Spleen (tissue), 11 donors: ENCODE results near the gene TRIM41. TPM values are rescaled to one million over a fixed set of nuclear protein-coding genes. Genes with fewer than 3 reads are reported as not detected.

Experiments used
- DNase-seq: peaks from one replicate; pipeline ENCODE4 v3.0.0-alpha.2; 2020
- H3K27ac ChIP-seq, 8 donors: fragments of 200-600 bp; sonication (generic) in 7 of 8; 1 replicate in 4 of 8; 2 replicates in 4 of 8; pipeline versions ENCODE4 v1.5.0 to v1.8.0; 2016 to 2021; ENCODE audit warnings: inconsistent platforms in 4 of 8, mild to moderate bottlenecking in 4 of 8, moderate library complexity in 1 of 8
- H3K27me3 ChIP-seq, 7 donors: fragments of 200-600 bp; sonication (generic) in 6 of 7; replicated peaks in 1 of 7; 1 replicate in 4 of 7; 2 replicates in 3 of 7; pipeline versions ENCODE4 v1.5.0 to v1.8.0; 2016 to 2021; ENCODE audit warnings: inconsistent platforms in 3 of 7, mild to moderate bottlenecking in 1 of 7
- H3K36me3 ChIP-seq, 6 donors: fragments of 200-600 bp; sonication (generic) in 5 of 6; 1 replicate in 4 of 6; 2 replicates in 2 of 6; pipeline versions ENCODE4 v1.5.0 to v1.8.0; 2016 to 2021; ENCODE audit warnings: inconsistent platforms in 2 of 6
- H3K4me1 ChIP-seq, 6 donors: fragments of 200-600 bp; sonication (generic) in 5 of 6; 1 replicate in 3 of 6; 2 replicates in 3 of 6; pipeline versions ENCODE4 v1.5.0 to v1.8.0; 2016 to 2021; ENCODE audit warnings: inconsistent platforms in 3 of 6
- H3K4me3 ChIP-seq, 8 donors: fragments of 200-600 bp; sonication (generic) in 7 of 8; 1 replicate in 4 of 8; 2 replicates in 4 of 8; pipeline versions ENCODE4 v1.5.0 to v1.8.0; 2016 to 2021; ENCODE audit warnings: inconsistent platforms in 4 of 8, mild to moderate bottlenecking in 4 of 8, moderate library complexity in 2 of 8
- H3K9me3 ChIP-seq, 8 donors: fragments of 200-600 bp; sonication (generic) in 7 of 8; 1 replicate in 4 of 8; 2 replicates in 4 of 8; pipeline versions ENCODE4 v1.5.0 to v1.8.0; 2016 to 2021; ENCODE audit warnings: inconsistent platforms in 4 of 8
- CTCF ChIP-seq, 11 experiments: fragments of 200-600 bp in 7 of 11; fragments of 450-650 bp in 4 of 11; sonication (generic) in 4 of 11; IDR thresholded peaks in 8 of 11; conservative IDR thresholded peaks in 3 of 11; 1 replicate in 7 of 11; 2 replicates in 4 of 11; pipeline versions ENCODE4 v1.4.0 to v1.8.0; 2016 to 2021; ENCODE audit warnings: antibody characterized with exemption in 11 of 11, inconsistent platforms in 4 of 11, mild to moderate bottlenecking in 1 of 11
- POLR2A ChIP-seq, 3 donors: fragments of 450-650 bp; IDR thresholded peaks; one replicate each; pipeline ENCODE4 v1.5.1; 2017; ENCODE audit warnings: antibody characterized with exemption in 3 of 3, mild to moderate bottlenecking in 1 of 3
- POLR2AphosphoS5 ChIP-seq, 3 donors: sonication (generic); formaldehyde crosslinking; IDR thresholded peaks; one replicate each; pipeline ENCODE4 v1.5.1; 2017; ENCODE audit warnings: antibody characterized with exemption in 3 of 3
- WGBS, 5 donors: extraction: QIAGEN DNeasy Blood & Tissue Kit in 3 of 5; methylation state at CpG; one replicate each; pipeline versions ENCODE4 v1.1.5 to v1.1.7; 2013 to 2018; 5-methylcytosine and 5-hydroxymethylcytosine counted together
- intact Hi-C: fragments of 100-400 bp; cut with DNase I; formaldehyde crosslinking; loops from one replicate; pipeline ENCODE4 v1.15.0; 2023; ENCODE audit warnings: low total_unique reads
- polyA plus RNA-seq, 3 donors: library from polyadenylated mRNA; stranded (reverse); fragments of 200-250 nt; gene quantifications; one replicate each; pipeline ENCODE4 v1.2.1, GENCODE V29; 2013
- total RNA-seq, 7 donors: library from RNA; depleted of rRNA in 3 of 7; stranded (reverse); fragments of >200 nt in 3 of 7; fragmentation: NEBNext Ultra II Directional in 4 of 7; extraction: Animal tissue kit (Norgen Biotek cat#: 25700) in 4 of 7; gene quantifications; one replicate each; pipeline versions ENCODE4 v1.1.0 to v1.2.1, GENCODE V29; 2016 to 2021
- donor health status: healthy with polysubstance abuse.
- donor health status: DM: no; HTN: no; CAD: no; lungs with moderate emphysema.
- donor health status: DM: no; HTN: no; CAD: no.
- donor health status: Bipolar disorder and iron deficiency.
- donor health status: healthy.
- donor health status: DM: no; HTN: no; CAD: no.
- donor health status: DM: yes; HTN: yes; CAD: no.

Gene TRIM41
- total and polyA plus RNA-seq, 10 donors: 12.5 to 34.1 (median 24.6) TPM

GRCh38 chr5:181245427-181246275, 22.6 kb downstream of the TRIM41 start:
- no peak for TF ChIP-seq CTCF (IDR thresholded peaks at IDR 0.05 in 8 of 11, conservative IDR thresholded peaks at IDR 0.05 in 3 of 11)
- TF ChIP-seq POLR2AphosphoS5 (IDR thresholded peaks at IDR 0.05): no peak
- no peak for TF ChIP-seq POLR2A (IDR thresholded peaks at IDR 0.05)
- WGBS, 5 donors: 24 to 38% (median 32%) methylated on average over 30 to 34 of the region's 34 CpGs
- peaks cover 43 to 90% (median 85%) of the 10 kb centered on the region in 6 donors for H3K4me1 ChIP-seq
- intact Hi-C loops: no loop called here
- peak overlapping the region; percentile 87 to 98 (median 94) for H3K27ac ChIP-seq
- no peaks in the 10 kb centered on the region for H3K9me3 ChIP-seq
- no peaks in the 10 kb centered on the region for H3K27me3 ChIP-seq
- H3K4me3 ChIP-seq: peak overlapping the region; percentile 66 to 96 (median 78)
- peak; percentile 81 for DNase-seq
- peaks cover 0 to 39% (median 16%) of the 10 kb centered on the region in 6 donors for H3K36me3 ChIP-seq

GRCh38 chr5:181246276-181247049, 23.4 kb downstream of the TRIM41 start:
- TF ChIP-seq CTCF (IDR thresholded peaks at IDR 0.05 in 8 of 11, conservative IDR thresholded peaks at IDR 0.05 in 3 of 11) (peak in 3 of 11 experiments; percentile 10 to 45 (median 36)), POLR2A (IDR thresholded peaks at IDR 0.05) (peak in 1 of 3 donors; percentile 35), POLR2AphosphoS5 (IDR thresholded peaks at IDR 0.05) (peak; percentile 91 to 92 (median 91))
- peak overlapping the region; percentile 66 to 96 (median 78) for H3K4me3 ChIP-seq
- intact Hi-C loops: no loop called here
- peak; percentile 95 for DNase-seq
- no peaks in the 10 kb centered on the region for H3K9me3 ChIP-seq
- 0 to 1% (median 0%) methylated on average over 46 to 55 of the region's 55 CpGs for WGBS, 5 donors
- H3K36me3 ChIP-seq: peaks cover 0 to 39% (median 8%) of the 10 kb centered on the region in 6 donors
- H3K27me3 ChIP-seq: no peaks in the 10 kb centered on the region
- H3K4me1 ChIP-seq: peaks cover 39 to 90% (median 85%) of the 10 kb centered on the region in 6 donors
- H3K27ac ChIP-seq: peak overlapping the region; percentile 87 to 98 (median 94)

- Histone ChIP-seq H3K9me3 (no peaks in the 10 kb centered on the region), H3K36me3 (peaks cover 0 to 45% (median 5%) of the 10 kb centered on the region in 6 donors), H3K4me1 (peaks cover 26 to 91% (median 81%) of the 10 kb centered on the region in 6 donors), H3K27me3 (no peaks in the 10 kb centered on the region), H3K27ac (peak overlapping the region in 7 of 8 donors; percentile 28 to 98 (median 95)), H3K4me3 (peak overlapping the region in 5 of 8 donors; percentile 66 to 96 (median 78))
- intact Hi-C loops: no loop called here
- TF ChIP-seq CTCF (IDR thresholded peaks at IDR 0.05 in 8 of 11, conservative IDR thresholded peaks at IDR 0.05 in 3 of 11) (no peak), POLR2A (IDR thresholded peaks at IDR 0.05) (no peak), POLR2AphosphoS5 (IDR thresholded peaks at IDR 0.05) (no peak)
- no peak for DNase-seq
- WGBS, 5 donors: 74 to 86% (median 80%) methylated on average over 4 of the region's 4 CpGs
Observed at GRCh38 chr5:181248277-181248676, 25.2 kb downstream of the TRIM41 start.
